Mucosa of descending colon (tissue), 3 donors: ENCODE data around the gene RNASE7. TPM values are rescaled to one million over a fixed set of nuclear protein-coding genes. Genes with fewer than 3 reads are reported as not detected.
A peak's percentile ranks its signal among the peaks of the same experiment; 100 is the strongest.

ENCODE experiments used
- ATAC-seq: fragments of 200-7000 bp; cut with Tn5 transposase; one replicate; pipeline ENCODE4 v1.9.1; 2020; ENCODE audit warnings: mild to moderate bottlenecking, moderate library complexity
- DNase-seq, 3 donors: peaks; one replicate each; pipeline ENCODE4 v3.0.0-alpha.2; 2020
- H3K36me3 ChIP-seq: fragments of 200-600 bp; one replicate; pipeline ENCODE4 v1.8.0; 2021; ENCODE audit warnings: low read depth, mild to moderate bottlenecking
- H3K4me1 ChIP-seq: fragments of 200-600 bp; one replicate; pipeline ENCODE4 v1.8.0; 2021; ENCODE audit warnings: low read depth, mild to moderate bottlenecking
- H3K4me3 ChIP-seq: fragments of 200-600 bp; one replicate; pipeline ENCODE4 v1.8.0; 2021; ENCODE audit warnings: mild to moderate bottlenecking
- H3K9me3 ChIP-seq: fragments of 200-600 bp; one replicate; pipeline ENCODE4 v1.8.0; 2021; ENCODE audit warnings: mild to moderate bottlenecking
- intact Hi-C, 2 donors: fragments of 100-400 bp; cut with DNase I in 1 of 2; cut with micrococcal nuclease in 1 of 2; formaldehyde crosslinking; loops; one replicate each; pipeline versions ENCODE4 v1.11.0 to v1.11.1; 2022; cut with DNase I, micrococcal nuclease
- total RNA-seq, 3 donors: library from RNA; stranded (reverse); fragmentation: NEBNext Ultra II Directional in 2 of 3; extraction: Animal tissue kit (Norgen Biotek cat#: 25700) in 2 of 3; gene quantifications; one replicate each; pipeline versions ENCODE4 v1.2.1 to v1.2.4, GENCODE V29; 2021 to 2023
- TF ChIP-seq, protein P1 (sequence below): fragments of 200-600 bp; IDR thresholded peaks from one replicate; pipeline ENCODE4 v1.8.0; 2022; ENCODE audit warnings: antibody characterized with exemption, mild to moderate bottlenecking
- donor health status: DM: no; HTN: no; CAD: no; lungs with moderate emphysema.
- donor health status: DM: no; HTN: no; CAD: no.
- donor health status: DM: no; HTN: yes; CAD: no.

The RNASE7 gene
- total RNA-seq, 3 donors from 2014 or later, result 0.19 to 0.32 TPM; not detected in 1

GRCh38 chr14:21072781-21073339 lies 30.7 kb downstream of the RNASE7 start:
- H3K36me3 ChIP-seq, result no peaks in the 10 kb centered on the region
- H3K4me3 ChIP-seq, result no peak overlapping the region
- peaks cover 29% of the 10 kb centered on the region for H3K4me1 ChIP-seq
- intact Hi-C loops, result no loop called here
- TF ChIP-seq, protein P1, sequence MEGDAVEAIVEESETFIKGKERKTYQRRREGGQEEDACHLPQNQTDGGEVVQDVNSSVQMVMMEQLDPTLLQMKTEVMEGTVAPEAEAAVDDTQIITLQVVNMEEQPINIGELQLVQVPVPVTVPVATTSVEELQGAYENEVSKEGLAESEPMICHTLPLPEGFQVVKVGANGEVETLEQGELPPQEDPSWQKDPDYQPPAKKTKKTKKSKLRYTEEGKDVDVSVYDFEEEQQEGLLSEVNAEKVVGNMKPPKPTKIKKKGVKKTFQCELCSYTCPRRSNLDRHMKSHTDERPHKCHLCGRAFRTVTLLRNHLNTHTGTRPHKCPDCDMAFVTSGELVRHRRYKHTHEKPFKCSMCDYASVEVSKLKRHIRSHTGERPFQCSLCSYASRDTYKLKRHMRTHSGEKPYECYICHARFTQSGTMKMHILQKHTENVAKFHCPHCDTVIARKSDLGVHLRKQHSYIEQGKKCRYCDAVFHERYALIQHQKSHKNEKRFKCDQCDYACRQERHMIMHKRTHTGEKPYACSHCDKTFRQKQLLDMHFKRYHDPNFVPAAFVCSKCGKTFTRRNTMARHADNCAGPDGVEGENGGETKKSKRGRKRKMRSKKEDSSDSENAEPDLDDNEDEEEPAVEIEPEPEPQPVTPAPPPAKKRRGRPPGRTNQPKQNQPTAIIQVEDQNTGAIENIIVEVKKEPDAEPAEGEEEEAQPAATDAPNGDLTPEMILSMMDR, result no peak
- ATAC-seq, result peak; percentile 53
- DNase-seq, result peak; percentile 66 to 83 (median 72)
- no peaks in the 10 kb centered on the region for H3K9me3 ChIP-seq

- TF ChIP-seq, protein P1, result no peak
- Histone ChIP-seq H3K4me3 (no peak overlapping the region), H3K9me3 (no peaks in the 10 kb centered on the region), H3K4me1 (peaks cover 25% of the 10 kb centered on the region), H3K36me3 (no peaks in the 10 kb centered on the region)
- ATAC-seq (no peak), DNase-seq (no peak)
- intact Hi-C loops, result no loop called here
Measured at GRCh38 chr14:21073921-21074320, 31.8 kb downstream of the RNASE7 start.

DNA sequence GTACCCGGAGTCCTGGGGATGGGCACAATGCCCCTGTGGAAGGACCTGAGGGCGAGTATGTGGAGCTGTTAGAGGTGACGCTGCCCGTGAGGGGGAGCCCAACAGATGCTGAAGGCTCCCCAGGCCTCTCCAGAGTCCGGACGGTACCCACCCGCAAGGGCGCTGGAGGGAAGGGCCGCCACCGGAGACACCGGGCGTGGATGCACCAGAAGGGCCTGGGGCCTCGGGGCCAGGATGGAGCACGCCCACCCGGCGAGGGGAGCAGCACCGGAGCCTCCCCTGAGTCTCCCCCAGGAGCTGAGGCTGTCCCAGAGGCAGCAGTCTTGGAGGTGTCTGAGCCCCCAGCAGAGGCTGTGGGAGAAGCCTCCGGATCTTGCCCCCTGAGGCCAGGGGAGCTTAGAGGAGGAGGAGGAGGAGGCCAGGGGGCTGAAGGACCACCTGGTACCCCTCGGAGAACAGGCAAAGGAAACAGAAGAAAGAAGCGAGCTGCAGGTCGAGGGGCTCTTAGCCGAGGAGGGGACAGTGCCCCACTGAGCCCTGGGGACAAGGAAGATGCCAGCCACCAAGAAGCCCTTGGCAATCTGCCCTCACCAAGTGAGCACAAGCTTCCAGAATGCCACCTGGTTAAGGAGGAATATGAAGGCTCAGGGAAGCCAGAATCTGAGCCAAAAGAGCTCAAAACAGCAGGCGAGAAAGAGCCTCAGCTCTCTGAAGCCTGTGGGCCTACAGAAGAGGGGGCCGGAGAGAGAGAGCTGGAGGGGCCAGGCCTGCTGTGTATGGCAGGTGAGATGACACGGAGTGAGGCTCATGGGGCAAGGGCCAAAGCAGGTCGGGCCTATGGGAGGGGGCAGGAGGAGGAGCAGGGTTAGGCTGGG lies 32.5 kb downstream of the RNASE7 start:
- intact Hi-C loops, result no loop called here
- no peaks in the 10 kb centered on the region for H3K36me3 ChIP-seq
- no peak overlapping the region for H3K4me3 ChIP-seq
- ATAC-seq (no peak), DNase-seq (no peak)
- TF ChIP-seq, protein P1, result no peak
- no peaks in the 10 kb centered on the region for H3K9me3 ChIP-seq
- H3K4me1 ChIP-seq, result peaks cover 18% of the 10 kb centered on the region

- Histone ChIP-seq H3K4me1 (peaks cover 13% of the 10 kb centered on the region), H3K9me3 (no peaks in the 10 kb centered on the region), H3K36me3 (no peaks in the 10 kb centered on the region), H3K4me3 (no peak overlapping the region)
- ATAC-seq (no peak), DNase-seq (no peak)
- TF ChIP-seq, protein P1, result no peak
- intact Hi-C loops, result no loop called here
Measured at GRCh38 chr14:21075719-21076437, 33.7 kb downstream of the RNASE7 start.

DNA sequence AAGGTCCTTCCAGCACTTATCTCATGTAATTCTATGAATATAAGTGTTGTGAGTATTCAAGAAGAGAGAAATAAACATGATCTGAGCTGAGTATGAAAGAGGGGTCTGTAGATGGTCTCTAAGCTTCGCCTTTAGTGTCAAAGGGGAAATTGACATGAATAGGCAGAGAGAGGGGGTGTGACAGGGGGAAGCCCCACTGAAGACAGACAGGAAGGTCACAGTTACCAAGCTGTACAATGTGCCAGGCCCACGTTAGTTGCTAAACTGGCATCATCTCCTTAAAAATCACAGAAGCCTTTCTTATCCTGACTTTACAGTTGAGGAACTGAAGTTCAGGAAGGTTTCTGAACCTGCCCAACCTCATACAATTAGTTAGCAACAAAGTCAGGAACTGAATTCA lies 35.5 kb downstream of the RNASE7 start:
- no peak for DNase-seq
- TF ChIP-seq, protein P1, result no peak
- intact Hi-C loops, result no loop called here
- Histone ChIP-seq H3K4me1 (peaks cover 3% of the 10 kb centered on the region), H3K36me3 (peaks cover 6% of the 10 kb centered on the region), H3K9me3 (no peaks in the 10 kb centered on the region), H3K4me3 (no peak overlapping the region)
- ATAC-seq, result no peak
